Upper lobe of left lung (tissue), 6 donors: ENCODE results near the gene HIC2. TPM values are rescaled to one million over a fixed set of nuclear protein-coding genes. Genes with fewer than 3 reads are reported as not detected.
"Not testable (repeated sequence)": the region's sequence is repeated elsewhere in the genome, so short reads cannot be mapped to it uniquely, and the experiment has no call there.

Experiments
- ATAC-seq, 2 donors: fragments of 200-7000 bp; cut with Tn5 transposase; one replicate each; pipeline ENCODE4 v1.9.1; 2022; ENCODE audit warnings: mild to moderate bottlenecking in 2 of 2, moderate library complexity in 2 of 2; ENCODE audit not compliant: low FRiP score in 2 of 2
- DNase-seq, 2 donors: peaks; one replicate each; pipeline ENCODE4 v3.0.0-alpha.2; 2019 to 2020
- H3K27ac ChIP-seq, 4 donors: fragments of 200-600 bp; sonication (generic); one replicate each; pipeline ENCODE4 v1.5.1; 2016 to 2019
- H3K27me3 ChIP-seq, 4 donors: fragments of 200-600 bp; sonication (generic); one replicate each; pipeline ENCODE4 v1.5.1; 2017 to 2019
- H3K36me3 ChIP-seq, 4 donors: fragments of 200-600 bp; sonication (generic); one replicate each; pipeline ENCODE4 v1.5.1; 2016 to 2019
- H3K4me1 ChIP-seq, 4 donors: fragments of 200-600 bp; sonication (generic); one replicate each; pipeline ENCODE4 v1.5.1; 2018 to 2019
- H3K4me3 ChIP-seq, 4 donors: fragments of 200-600 bp; sonication (generic); one replicate each; pipeline ENCODE4 v1.5.1; 2017 to 2019; ENCODE audit warnings: mild to moderate bottlenecking in 2 of 4, moderate library complexity in 1 of 4
- H3K9me3 ChIP-seq, 4 donors: fragments of 200-600 bp; sonication (generic); one replicate each; pipeline ENCODE4 v1.5.1; 2018 to 2019
- WGBS, 2 donors: methylation state at CpG; one replicate each; pipeline ENCODE4 v1.1.5; 2017 to 2018; 5-methylcytosine and 5-hydroxymethylcytosine counted together
- total RNA-seq, 6 donors: library from RNA; depleted of rRNA in 4 of 6; stranded (reverse); fragments of >200 nt in 4 of 6; gene quantifications; one replicate each; pipeline versions ENCODE4 v1.1.0 to v1.2.1, GENCODE V29; 2016 to 2021
- donor health status: DM: no; HTN: no; CAD: no; lungs with moderate emphysema.
- donor health status: DM: no; HTN: yes; CAD: no; lungs with severe emphysema.

The HIC2 gene
- total RNA-seq, 6 donors from 2014 or later = 4.4 to 11.5 (median 5.7) TPM

DNA sequence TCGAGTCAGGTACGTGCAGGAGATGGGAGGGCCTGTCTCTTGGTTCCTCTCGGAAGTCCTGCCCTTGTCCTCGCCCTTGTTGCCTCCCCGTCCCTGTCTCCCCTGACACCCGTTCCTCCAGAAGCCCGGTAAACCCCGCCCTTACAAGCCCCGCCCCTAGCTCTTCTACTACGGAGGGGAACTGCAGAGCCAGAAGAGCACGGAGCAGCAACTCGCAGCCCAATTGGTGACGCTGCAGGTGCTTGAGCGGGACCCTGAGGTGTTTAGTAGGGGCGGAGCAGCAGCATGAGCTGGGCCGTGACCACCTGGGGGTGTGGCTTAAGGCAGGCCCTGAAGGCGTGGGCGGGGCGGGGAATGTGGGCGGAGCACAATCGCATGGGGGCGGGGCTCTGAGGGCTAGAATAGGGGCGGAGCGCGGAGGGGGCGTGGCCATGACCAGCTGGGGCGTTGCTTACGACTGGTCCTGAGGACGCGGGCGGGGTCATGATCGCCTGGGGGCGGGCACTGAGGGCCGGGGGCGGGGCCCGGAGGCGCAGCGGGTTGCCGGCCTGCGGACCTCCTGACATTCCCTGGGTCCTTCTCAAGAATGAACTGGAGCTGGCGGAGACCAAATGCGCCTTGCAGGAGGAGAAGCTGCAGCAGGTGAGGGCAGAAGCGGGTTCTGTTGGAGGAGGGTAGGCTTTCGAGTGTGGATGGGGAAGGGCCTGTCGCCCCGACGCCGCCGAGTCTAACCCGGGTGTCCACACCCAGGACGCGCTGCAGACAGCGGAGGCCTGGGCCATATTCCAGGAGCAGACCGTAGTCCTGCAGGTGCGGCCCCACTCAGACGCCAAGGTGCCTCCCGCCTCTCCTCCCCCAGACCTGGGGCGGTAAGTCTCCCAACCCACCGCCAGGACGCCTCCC lies 51.3 kb downstream of the HIC2 start:
- not testable (repeated sequence) for H3K9me3 ChIP-seq, H3K36me3 ChIP-seq, H3K4me1 ChIP-seq, H3K27me3 ChIP-seq
- peak overlapping the region in 2 of 4 donors; percentile 61 to 66 for H3K27ac ChIP-seq
- peak overlapping the region in 3 of 4 donors; percentile 44 to 51 (median 44) for H3K4me3 ChIP-seq
- ATAC-seq (peak; percentile 97 to 99), DNase-seq (peak; percentile 96 to 98)
- 0% methylated on average over 4 of the region's 60 CpGs; no CpG with 5 or more reads in 1 of the 2 donors for WGBS, 2 donors

DNA sequence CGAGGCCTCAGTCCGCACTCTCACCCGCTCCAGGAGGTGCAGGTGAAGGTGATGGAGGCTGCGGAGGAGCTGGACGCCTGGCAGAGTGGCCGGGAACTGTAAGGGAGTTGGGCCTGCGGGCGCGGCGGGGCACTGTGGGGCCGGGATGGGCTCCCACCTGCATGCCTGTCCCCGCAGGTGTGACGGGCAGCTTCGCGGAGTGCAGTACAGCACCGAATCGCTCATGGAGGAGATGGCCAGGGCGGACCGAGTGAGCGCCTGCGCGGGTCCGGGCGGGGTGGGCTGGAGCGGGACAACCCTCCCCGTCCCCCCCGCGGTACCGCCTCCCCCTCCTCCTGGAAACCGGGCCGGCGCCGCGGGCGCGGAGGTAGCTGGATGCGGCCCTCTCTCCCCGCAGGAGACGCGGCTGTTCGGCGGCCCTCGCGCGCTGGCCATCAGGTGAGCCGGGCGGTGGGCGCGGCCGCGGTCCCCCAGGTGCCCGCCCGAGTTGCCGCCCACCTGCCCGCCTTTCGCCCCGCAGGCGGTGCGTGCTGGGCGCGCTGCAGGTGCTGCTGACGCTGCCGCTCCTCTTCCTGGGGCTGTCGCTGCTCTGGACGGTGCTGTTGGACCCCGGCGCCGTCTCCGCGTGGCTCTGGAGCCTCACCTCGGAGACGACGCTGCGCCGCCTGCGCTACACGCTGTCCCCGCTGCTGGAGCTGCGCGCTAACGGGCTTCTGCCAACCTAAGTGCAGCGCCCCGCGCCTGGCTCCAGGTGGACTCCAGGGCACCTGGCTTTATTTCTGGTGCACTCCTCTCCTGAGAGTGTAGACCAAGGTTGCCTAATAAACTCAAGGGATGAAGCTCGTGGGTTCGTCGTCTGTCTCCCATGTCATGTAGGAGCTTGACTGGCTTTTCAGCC lies 52.2 kb downstream of the HIC2 start:
- peak in 1 of 2 donors; percentile 86 for DNase-seq
- 25% methylated on average over 25 of the region's 87 CpGs; no CpG with 5 or more reads in 1 of the 2 donors for WGBS, 2 donors
- H3K9me3 ChIP-seq, H3K4me1 ChIP-seq, H3K27me3 ChIP-seq, ATAC-seq, H3K27ac ChIP-seq, H3K4me3 ChIP-seq, H3K36me3 ChIP-seq: not testable (repeated sequence)

DNA sequence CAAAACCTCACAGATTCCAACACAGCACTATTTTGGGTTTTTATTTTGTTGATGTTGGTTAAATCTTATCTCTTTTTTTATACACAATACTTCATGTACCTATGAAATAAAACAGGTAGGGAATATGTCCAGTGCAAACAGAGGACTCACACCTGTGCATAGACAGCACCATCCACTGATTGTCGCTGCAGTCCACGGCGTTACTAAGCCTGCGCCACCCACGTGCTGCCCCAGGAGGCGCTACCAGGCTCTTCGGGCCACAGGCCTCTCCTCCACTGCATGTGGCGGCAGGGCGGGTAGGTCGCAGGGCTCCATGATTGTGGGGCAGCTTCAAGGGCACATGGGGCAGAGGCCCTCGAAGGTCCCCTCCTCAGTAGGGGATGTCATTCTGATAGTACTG lies 55.8 kb downstream of the HIC2 start:
- not testable (repeated sequence) for H3K36me3 ChIP-seq, H3K27me3 ChIP-seq, H3K9me3 ChIP-seq, H3K4me1 ChIP-seq, DNase-seq, ATAC-seq, H3K4me3 ChIP-seq, H3K27ac ChIP-seq
- WGBS, 2 donors = no CpG with 5 or more reads among the region's 11 CpGs

DNA sequence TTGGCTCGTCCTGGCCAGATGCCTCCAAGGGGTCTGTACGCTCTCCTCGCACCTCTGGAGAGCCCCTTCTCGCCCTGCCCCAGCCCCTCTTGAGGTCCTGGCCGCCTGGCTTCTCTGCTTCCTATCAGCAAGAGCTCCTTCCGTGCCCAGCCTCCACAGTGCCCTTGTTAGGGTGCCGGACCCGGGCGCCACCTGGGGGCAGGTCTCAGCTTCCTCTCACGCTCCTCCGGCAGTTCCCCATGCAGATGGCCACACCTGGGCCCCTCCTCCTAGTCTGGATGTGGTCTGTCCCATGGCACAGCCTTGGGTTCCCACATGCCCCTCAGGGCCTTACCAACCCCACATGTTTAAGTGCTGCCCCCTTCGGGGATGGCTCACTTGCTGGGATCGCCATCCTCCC lies 56.5 kb downstream of the HIC2 start:
- DNase-seq, H3K4me3 ChIP-seq, H3K36me3 ChIP-seq, H3K27me3 ChIP-seq, H3K27ac ChIP-seq, H3K9me3 ChIP-seq, ATAC-seq, H3K4me1 ChIP-seq: not testable (repeated sequence)
- no CpG with 5 or more reads among the region's 13 CpGs for WGBS, 2 donors

DNA sequence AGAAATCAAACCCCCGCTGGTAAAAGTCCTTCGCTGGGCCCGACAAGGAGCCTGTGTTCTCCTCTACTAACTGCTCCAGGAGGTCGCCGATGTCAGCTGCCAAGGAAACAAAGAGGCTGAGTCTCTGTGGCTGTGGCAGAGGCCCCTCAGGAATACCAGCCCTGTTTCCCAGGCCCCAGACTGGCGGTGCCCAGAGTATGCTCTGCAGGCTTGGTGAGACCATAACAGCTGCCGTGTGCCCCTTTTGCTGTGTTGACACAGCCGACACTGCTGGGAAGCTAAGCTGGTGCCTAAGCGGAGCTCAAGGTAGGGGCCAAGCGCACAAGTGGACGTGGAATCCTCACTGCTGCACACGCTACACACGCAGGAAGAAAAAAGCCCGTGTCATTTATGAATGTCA lies 66.9 kb downstream of the HIC2 start:
- WGBS, 2 donors = 93% methylated on average over 5 of the region's 14 CpGs; no CpG with 5 or more reads in 1 of the 2 donors
- H3K36me3 ChIP-seq, H3K27me3 ChIP-seq, H3K27ac ChIP-seq, H3K4me1 ChIP-seq, ATAC-seq, H3K9me3 ChIP-seq, DNase-seq, H3K4me3 ChIP-seq: not testable (repeated sequence)

DNA sequence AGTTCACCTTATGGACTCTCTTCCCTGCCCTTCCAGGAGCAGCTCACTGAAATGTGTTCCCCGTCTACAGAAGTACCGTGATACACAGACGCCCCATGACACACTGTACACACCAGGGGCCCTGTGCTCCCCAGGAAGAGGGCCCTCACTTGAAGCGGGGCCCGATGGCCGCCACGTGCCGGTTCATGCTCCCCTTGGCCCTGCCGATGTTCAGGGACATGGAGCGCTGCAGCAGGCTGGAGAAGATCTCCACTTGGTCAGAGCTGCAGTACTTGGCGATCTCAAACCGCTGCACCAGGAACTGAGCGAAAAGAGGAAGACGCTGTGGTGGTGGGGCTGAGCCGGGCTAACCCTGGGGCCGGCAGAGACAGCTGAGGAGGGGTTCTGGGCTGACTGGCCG lies 70.6 kb downstream of the HIC2 start:
- H3K36me3 ChIP-seq, H3K27me3 ChIP-seq, H3K9me3 ChIP-seq, H3K27ac ChIP-seq, H3K4me1 ChIP-seq, H3K4me3 ChIP-seq: not testable (repeated sequence)
- DNase-seq (peak in 1 of 2 donors; percentile 41), ATAC-seq (peak; percentile 26 to 47)
- no CpG with 5 or more reads among the region's 17 CpGs for WGBS, 2 donors

DNA sequence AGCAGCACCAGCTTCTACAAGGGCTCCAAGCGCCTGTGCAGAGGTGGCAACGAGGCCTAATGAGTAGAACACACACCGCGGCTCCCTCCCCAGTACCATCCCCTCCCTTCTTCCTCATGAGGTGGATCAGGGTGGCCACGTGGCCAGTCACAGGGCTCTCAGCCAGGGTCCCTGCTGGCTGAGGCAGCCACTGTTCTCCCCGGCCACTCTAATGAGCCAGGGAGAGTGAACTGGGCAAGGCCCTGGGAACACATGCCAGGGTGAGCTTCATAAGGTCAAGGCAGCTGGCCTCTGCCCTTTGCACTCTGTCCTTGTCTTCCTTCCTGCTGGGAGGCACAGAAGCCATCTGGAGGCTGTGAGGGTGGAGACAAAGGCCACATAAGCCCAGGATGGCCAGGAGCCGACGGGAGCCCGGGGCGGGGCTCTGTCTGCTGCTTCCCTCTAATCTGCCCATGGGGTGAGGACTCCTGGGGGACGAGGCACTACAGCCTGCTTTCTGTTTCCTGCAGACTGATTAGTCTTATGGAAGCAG lies 72.0 kb downstream of the HIC2 start:
- not testable (repeated sequence) for H3K27me3 ChIP-seq, H3K27ac ChIP-seq, DNase-seq, ATAC-seq, H3K4me3 ChIP-seq, H3K36me3 ChIP-seq, H3K9me3 ChIP-seq, H3K4me1 ChIP-seq
- 92% methylated on average over 2 of the region's 11 CpGs; no CpG with 5 or more reads in 1 of the 2 donors for WGBS, 2 donors

DNA sequence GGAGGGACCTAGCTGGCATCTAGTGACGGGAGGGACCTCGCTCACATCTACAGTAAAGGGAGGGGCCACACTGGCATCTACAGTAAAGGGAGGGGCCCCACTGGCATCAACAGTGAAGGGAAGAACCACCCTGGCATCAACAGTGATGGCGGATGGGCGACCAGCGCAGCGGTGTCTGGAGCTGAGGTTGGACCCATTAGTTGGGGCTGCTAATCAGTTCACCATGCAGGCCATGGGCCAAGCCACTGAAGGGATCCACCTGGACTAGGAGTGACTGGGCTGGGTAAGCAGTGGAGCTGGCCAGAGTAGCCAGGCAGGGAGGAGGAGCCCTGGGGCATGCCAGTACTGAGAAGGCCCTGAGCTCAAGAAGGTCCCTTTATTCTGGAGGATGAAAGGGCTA lies 73.4 kb downstream of the HIC2 start:
- H3K4me1 ChIP-seq, H3K27me3 ChIP-seq, H3K36me3 ChIP-seq, H3K4me3 ChIP-seq, H3K9me3 ChIP-seq, ATAC-seq, H3K27ac ChIP-seq: not testable (repeated sequence)
- DNase-seq = peak in 1 of 2 donors; percentile 24
- WGBS, 2 donors = 98 to 100% methylated on average over 1 to 6 of the region's 6 CpGs

DNA sequence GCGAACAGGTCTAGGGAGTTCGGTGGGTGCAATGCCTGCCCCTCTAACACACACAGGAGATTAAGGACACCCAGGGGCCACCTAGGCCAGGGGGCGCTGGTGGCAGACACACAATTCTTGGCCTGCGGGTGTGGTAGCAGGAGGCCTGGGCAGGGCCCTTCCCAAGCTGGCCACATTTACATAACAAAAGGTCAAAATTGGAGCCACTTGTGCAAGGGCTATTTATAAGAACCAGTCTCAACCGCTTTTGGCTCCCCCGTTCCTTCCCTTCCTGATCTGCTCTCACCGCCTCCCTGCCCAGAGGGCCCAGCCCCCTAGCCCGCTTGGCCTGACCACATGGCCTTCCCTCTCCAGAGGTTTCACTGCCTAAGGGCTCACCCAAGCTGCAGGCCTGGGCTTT lies 75.1 kb downstream of the HIC2 start:
- not testable (repeated sequence) for H3K27ac ChIP-seq, H3K27me3 ChIP-seq, H3K36me3 ChIP-seq, H3K4me1 ChIP-seq, H3K4me3 ChIP-seq, H3K9me3 ChIP-seq, ATAC-seq
- WGBS, 2 donors = no CpG with 5 or more reads among the region's 8 CpGs
- DNase-seq = peak in 1 of 2 donors; percentile 22

DNA sequence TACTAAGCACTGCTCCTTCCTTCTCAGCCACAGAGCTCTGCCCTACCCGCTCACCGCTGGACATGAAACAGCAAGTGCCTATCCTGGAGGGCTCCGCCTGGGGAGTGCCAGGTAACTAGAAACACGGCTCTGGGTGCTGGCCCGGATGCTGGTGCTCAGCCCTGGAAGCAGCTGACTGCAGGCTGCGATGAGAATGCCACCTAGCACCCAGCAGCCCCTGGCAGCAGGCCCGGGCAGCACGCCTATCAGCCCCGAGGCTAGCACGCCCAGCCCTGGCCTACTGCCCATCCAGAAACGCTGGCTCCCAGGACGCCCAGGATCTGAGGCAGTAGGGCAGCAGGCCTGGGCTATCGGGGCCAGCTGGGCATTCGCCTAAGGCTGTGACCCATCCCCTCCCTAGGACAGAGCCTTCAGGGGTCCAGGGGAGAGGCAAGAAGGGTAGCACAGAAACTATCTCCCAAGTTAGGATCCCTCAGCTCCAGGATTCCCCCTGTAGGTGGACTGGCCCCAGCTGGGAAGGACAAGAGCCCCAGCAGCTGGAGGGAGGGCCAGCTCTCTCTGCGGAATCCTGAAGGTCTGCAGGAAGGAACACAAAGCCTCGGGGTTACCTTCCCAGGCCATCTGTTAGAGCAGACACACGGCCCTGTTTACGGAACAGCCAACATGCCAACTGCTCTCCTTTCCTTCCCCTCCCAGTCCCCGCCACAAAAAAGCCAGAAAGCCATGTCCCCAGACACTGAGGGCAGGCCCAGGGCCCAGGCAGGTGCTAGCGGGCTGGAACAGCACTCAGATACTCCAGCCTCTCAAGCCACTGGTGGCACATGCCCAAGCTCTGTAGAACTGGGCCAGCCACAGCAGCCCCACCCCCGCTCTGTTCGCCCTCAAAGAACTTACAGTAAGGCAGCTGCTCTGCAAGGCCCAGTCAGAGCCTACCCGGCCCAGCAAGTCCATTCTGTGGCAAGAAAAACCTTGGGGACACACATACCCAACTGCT lies 76.9 kb downstream of the HIC2 start:
- DNase-seq, H3K36me3 ChIP-seq, H3K4me1 ChIP-seq, H3K27me3 ChIP-seq, H3K4me3 ChIP-seq, H3K27ac ChIP-seq, H3K9me3 ChIP-seq: not testable (repeated sequence)
- no CpG with 5 or more reads among the region's 23 CpGs for WGBS, 2 donors
- peak; percentile 57 to 92 for ATAC-seq

DNA sequence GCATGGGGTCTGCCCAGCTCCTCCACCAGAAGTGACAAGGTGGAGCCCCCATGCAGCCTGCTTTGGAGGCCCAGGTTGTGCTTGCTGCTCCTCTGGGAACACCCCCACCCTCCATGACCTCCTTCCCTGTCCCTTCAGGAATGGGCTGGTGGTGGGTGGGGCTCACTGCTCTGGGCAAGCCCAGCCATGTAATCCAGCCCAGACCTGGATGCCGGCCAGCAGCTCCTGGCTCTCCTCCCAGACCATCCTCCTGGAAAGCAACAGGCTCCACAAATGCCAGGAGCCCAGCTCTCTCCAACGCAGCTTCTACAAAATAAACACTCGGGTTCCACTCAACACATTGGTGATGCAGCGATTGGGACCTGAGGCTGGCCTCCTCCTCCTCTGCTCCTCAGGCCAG lies 80.8 kb downstream of the HIC2 start:
- DNase-seq, H3K27ac ChIP-seq, H3K9me3 ChIP-seq, H3K27me3 ChIP-seq, H3K36me3 ChIP-seq, H3K4me3 ChIP-seq, H3K4me1 ChIP-seq: not testable (repeated sequence)
- WGBS, 2 donors = no CpG with 5 or more reads among the region's 4 CpGs
- peak; percentile 78 to 86 for ATAC-seq

DNA sequence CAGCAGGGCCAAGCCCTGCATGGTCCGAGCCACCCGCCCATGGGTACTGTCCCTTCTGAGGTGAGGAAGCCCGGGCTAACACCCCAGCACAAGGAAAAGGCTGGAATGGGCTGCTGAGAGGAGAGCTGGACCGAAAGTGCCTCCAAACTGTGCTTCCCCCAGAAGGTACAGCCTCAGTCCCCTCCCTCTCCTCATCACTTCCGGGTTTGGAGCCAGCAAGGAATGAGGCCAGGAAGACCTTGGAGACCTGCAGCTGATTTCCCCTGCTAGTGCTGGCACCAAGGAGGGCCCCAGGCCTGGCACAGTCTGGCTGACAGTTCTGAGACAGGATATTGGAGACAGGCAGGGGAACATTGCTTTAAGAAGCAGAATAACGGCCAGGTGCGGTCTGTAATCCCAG lies 81.3 kb downstream of the HIC2 start:
- not testable (repeated sequence) for DNase-seq, H3K9me3 ChIP-seq, H3K27me3 ChIP-seq, H3K4me1 ChIP-seq, H3K27ac ChIP-seq, H3K4me3 ChIP-seq, H3K36me3 ChIP-seq
- peak in 1 of 2 donors; percentile 2 for ATAC-seq
- WGBS, 2 donors = no CpG with 5 or more reads among the region's 7 CpGs
